Pancreas (tissue), 10 donors: Measurements from ENCODE around the gene LRRC45. TPM values are rescaled to one million over a fixed set of nuclear protein-coding genes. Genes with fewer than 3 reads are reported as not detected.
A peak's percentile ranks its signal among the peaks of the same experiment; 100 is the strongest.

Experiments used
- ATAC-seq, 4 donors: fragments of 200-7000 bp; cut with Tn5 transposase; one replicate each; pipeline versions ENCODE4 v1.8.0 to v1.9.1; 2020; ENCODE audit warnings: mild to moderate bottlenecking in 4 of 4, moderate library complexity in 4 of 4
- DNase-seq, 6 donors: peaks; one replicate each; pipeline ENCODE4 v3.0.0-alpha.2; 2020
- FAIRE-seq: peaks from 2 replicates; lab custom pipeline; 2012; peaks lifted over from hg19 to GRCh38; lab: Jason Lieb, UNC
- H3K27ac ChIP-seq, 4 donors: fragments of 200-600 bp; sonication (generic); 1 replicate in 3 of 4; 2 replicates in 1 of 4; pipeline versions ENCODE4 v1.5.0 to v1.8.0; 2020
- H3K27me3 ChIP-seq, 4 donors: fragments of 200-600 bp; one replicate each; pipeline ENCODE4 v1.8.0; 2021
- H3K36me3 ChIP-seq, 3 donors: fragments of 200-600 bp; sonication (generic) in 1 of 3; one replicate each; pipeline versions ENCODE4 v1.5.0 to v1.8.0; 2020 to 2021
- H3K4me1 ChIP-seq, 3 donors: fragments of 200-600 bp; one replicate each; pipeline ENCODE4 v1.8.0; 2021
- H3K4me3 ChIP-seq, 4 donors: fragments of 200-600 bp; sonication (generic) in 2 of 4; one replicate each; pipeline versions ENCODE4 v1.5.0 to v1.8.0; 2020 to 2021
- H3K9me3 ChIP-seq, 4 donors: fragments of 200-600 bp; one replicate each; pipeline ENCODE4 v1.8.0; 2021
- WGBS, 2 donors: extraction: QIAGEN DNeasy Blood & Tissue Kit; methylation state at CpG; one replicate each; pipeline ENCODE4 v1.1.7; 2013; 5-methylcytosine and 5-hydroxymethylcytosine counted together
- intact Hi-C, 3 donors: fragments of 100-400 bp; cut with DNase I; formaldehyde crosslinking; loops; one replicate each; pipeline versions ENCODE4 v1.11.1 to v1.14.2; 2022
- polyA plus RNA-seq, 2 donors: library from polyadenylated mRNA; stranded (reverse); fragments of 200-250 nt; gene quantifications; one replicate each; pipeline ENCODE4 v1.2.3, GENCODE V29; 2013
- total RNA-seq, 6 donors: library from RNA; stranded (reverse); fragmentation: NEBNext Ultra II Directional in 4 of 6; extraction: Animal tissue kit (Norgen Biotek cat#: 25700) in 4 of 6; gene quantifications; one replicate each; pipeline versions ENCODE4 v1.2.1 to v1.2.4, GENCODE V29; 2021 to 2023
- TF ChIP-seq, protein P1 (sequence below), 4 donors: fragments of 200-600 bp; sonication (generic) in 3 of 4; IDR thresholded peaks; one replicate each; pipeline versions ENCODE4 v1.5.0 to v1.8.0; 2021; ENCODE audit warnings: antibody characterized with exemption in 4 of 4
- donor health status: healthy with polysubstance abuse.
- donor health status: DM: no; HTN: no; CAD: no; lungs with moderate emphysema.
- donor health status: DM: no; HTN: no; CAD: no.
- donor health status: control.
- donor health status: control.
- donor health status: Bipolar disorder and iron deficiency.
- donor health status: DM: yes; HTN: yes; CAD: no.
- donor health status: DM: no; HTN: no; CAD: no.
- donor health status: DM: no; HTN: no; CAD: no.
- donor health status: DM: yes; HTN: yes; CAD: no.

The LRRC45 gene
- total RNA-seq = 1 to 10 TPM; 5.3 to 9.9 (median 6.2) TPM
- 10 to 100 TPM; 20.0 to 21.6 TPM for polyA plus RNA-seq

DNA sequence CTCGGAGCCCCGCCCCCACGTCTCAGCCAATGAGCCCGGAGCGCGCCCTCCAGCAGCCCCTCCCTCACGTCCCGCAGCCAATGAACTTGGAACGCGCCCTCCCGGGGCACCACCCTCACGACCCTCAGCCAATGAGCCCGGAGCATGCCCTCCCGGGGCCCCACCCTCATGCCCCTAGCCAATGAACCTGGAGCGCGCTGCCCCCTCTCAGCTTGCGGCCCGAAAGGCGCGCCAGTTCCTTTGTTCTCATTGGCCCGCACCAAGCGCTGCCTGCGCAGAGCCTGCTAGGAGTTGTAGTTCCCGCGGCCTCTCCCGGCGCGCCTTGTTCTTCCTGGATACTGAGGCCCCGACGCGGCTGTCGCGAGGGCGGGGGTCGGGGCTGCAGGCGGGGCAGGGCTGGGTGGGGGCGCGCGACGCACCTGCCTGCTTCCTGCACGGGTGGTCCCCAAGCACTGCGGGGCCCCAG lies at the start of gene LRRC45:
Gene LRRC45, plus strand, starts transcription at position 325 of the 466 bp plus-strand sequence. CDS start 339 bp downstream, outside the sequence.
- Histone ChIP-seq H3K27ac (peak within 1 kb of the TSS in 3 of 4 donors; percentile 50 to 58 (median 57)), H3K36me3 (no peaks in the 10 kb centered on the region), H3K4me1 (peaks cover 9 to 14% (median 14%) of the 10 kb centered on the region in 3 donors), H3K27me3 (no peaks in the 10 kb centered on the region), H3K9me3 (no peaks in the 10 kb centered on the region), H3K4me3 (peak within 1 kb of the TSS; percentile 92 to 96 (median 94))
- ATAC-seq = peak; percentile 89 to 95 (median 91)
- TF ChIP-seq, protein P1, sequence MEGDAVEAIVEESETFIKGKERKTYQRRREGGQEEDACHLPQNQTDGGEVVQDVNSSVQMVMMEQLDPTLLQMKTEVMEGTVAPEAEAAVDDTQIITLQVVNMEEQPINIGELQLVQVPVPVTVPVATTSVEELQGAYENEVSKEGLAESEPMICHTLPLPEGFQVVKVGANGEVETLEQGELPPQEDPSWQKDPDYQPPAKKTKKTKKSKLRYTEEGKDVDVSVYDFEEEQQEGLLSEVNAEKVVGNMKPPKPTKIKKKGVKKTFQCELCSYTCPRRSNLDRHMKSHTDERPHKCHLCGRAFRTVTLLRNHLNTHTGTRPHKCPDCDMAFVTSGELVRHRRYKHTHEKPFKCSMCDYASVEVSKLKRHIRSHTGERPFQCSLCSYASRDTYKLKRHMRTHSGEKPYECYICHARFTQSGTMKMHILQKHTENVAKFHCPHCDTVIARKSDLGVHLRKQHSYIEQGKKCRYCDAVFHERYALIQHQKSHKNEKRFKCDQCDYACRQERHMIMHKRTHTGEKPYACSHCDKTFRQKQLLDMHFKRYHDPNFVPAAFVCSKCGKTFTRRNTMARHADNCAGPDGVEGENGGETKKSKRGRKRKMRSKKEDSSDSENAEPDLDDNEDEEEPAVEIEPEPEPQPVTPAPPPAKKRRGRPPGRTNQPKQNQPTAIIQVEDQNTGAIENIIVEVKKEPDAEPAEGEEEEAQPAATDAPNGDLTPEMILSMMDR (IDR thresholded peaks at IDR 0.05) = no peak
- peak; percentile 89 for FAIRE-seq
- 0 to 1% methylated on average over 22 to 42 of the region's 42 CpGs for WGBS, 2 donors
- intact Hi-C loops = loop anchor here in 1 of 3 donors (10.0 kb wide), 1 partner anchor 132 kb away; no protein-coding TSS in a partner anchor
- DNase-seq = peak; percentile 99 to 100 (median 100)

DNA sequence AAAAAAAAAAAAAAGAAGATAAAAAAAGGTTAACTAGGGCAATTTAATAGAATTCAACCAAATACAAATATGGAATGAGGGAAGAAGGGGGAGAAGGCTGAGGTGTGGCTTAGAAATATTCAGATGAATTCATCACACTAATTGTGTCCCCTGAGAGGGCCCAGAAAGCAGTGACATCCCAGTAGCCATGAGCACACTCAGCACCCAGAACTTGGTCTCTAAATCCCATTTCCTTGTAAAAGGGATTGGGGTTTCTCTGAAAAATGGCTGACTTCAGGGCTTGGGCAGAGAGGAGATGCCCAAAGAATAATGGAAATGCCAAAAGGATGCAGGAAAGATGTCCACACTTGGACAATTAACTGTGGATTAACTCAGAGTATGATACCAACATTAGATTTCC lies 49.7 kb upstream of the LRRC45 start:
- no peaks in the 10 kb centered on the region for H3K9me3 ChIP-seq
- H3K4me1 ChIP-seq = peaks cover 0 to 5% (median under 1%) of the 10 kb centered on the region in 3 donors
- H3K27ac ChIP-seq = no peak overlapping the region
- H3K27me3 ChIP-seq = no peaks in the 10 kb centered on the region
- DNase-seq (no peak), ATAC-seq (no peak), FAIRE-seq (no peak)
- TF ChIP-seq, protein P1 (IDR thresholded peaks at IDR 0.05) = no peak
- no peak overlapping the region for H3K4me3 ChIP-seq
- H3K36me3 ChIP-seq = no peaks in the 10 kb centered on the region
- intact Hi-C loops = no loop called here

DNA sequence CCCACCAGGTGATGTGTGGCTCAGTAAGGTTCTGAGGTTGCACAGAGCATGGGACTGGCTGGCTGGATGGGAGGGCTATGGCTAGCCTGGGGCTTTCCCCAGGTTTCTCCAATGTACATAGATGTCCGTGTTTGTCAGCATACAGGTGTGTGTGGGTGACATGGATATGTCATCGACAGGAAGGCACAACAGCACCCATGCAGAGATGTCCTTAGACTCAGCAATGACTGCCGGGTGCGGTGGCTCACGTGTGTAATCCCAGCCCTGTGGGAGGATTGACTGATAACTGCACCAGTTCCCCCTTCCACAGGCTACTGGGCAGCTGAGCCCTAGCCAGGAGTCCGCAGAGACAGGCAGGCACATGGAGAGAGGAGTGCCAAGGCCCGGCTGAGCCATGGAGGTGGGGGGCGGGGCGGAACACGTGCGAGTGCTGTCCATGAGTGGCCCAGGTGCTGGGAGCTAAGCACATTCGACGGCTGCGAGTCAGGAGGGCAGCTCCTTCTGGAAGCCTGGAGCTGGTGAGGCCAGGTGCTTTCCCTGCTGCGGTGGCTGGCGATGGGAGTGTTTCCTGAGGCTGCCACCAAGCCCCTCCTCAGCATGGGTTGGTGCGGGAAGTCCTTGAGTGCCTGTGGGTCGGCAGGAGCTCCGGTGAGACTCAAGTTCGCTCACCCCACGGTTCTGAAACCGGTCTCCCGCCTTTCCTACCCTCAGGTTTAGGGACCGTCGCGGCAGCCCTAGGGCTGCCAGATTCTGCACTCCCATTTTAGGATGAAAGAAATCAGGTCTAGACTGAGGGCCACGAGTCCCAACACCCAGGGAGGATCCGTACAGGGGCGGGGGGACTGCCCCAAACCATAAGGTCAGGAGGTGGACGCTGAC lies 46.5 kb upstream of the LRRC45 start:
- 19 to 22% methylated on average over 30 of the region's 30 CpGs for WGBS, 2 donors
- ATAC-seq = peak; percentile 36 to 64 (median 46)
- Histone ChIP-seq H3K4me3 (peak overlapping the region; percentile 64 to 97 (median 84)), H3K36me3 (no peaks in the 10 kb centered on the region), H3K27me3 (no peaks in the 10 kb centered on the region), H3K9me3 (no peaks in the 10 kb centered on the region), H3K27ac (peak overlapping the region; percentile 88 to 92 (median 90)), H3K4me1 (peaks cover 0 to 7% (median 3%) of the 10 kb centered on the region in 3 donors)
- DNase-seq = peak; percentile 63 to 88 (median 79)
- TF ChIP-seq, protein P1 (IDR thresholded peaks at IDR 0.05) = no peak
- no peak for FAIRE-seq
- intact Hi-C loops = no loop called here

DNA sequence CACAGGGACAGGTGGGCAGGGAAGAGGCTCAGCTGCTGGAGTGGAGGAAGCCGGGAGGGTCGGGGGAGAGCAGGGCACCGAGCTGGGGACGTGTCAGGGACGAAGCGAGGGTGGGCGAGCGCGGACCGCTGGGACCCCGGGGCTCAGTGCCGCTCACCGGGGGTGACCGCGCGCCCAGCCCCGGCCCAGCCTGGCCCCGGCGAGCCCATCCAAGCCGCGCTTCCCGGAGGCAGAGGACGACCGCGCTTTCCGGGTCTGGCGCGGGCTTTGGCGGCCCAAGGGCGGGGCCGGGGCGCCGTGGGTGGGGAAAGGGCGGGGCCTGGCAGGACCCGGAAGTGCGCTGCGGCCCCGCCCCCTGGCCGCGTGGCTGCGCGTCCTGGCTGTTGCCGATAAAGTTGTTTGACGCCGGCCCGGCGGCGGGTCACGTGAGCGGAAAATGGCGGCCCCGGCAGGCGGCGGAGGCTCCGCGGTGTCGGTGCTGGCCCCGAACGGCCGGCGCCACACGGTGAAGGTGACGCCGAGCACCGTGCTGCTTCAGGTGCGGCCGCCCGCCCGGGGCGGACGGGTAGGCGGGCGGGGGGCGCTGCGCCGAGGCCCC lies 45.8 kb upstream of the LRRC45 start, which contains the start of gene ASPSCR1:
Gene ASPSCR1, plus strand, starts transcription at position 419 of the 598 bp plus-strand sequence. Its CDS starts 18 bp downstream, at position 437.
- H3K36me3 ChIP-seq = no peaks in the 10 kb centered on the region
- FAIRE-seq (no peak), ATAC-seq (peak; percentile 95 to 98 (median 98)), DNase-seq (peak; percentile 86 to 99 (median 94))
- H3K27ac ChIP-seq = peak within 1 kb of the TSS; percentile 88 to 92 (median 90)
- no peaks in the 10 kb centered on the region for H3K9me3 ChIP-seq
- H3K27me3 ChIP-seq = no peaks in the 10 kb centered on the region
- WGBS, 2 donors = 0 to 1% methylated on average over 32 to 76 of the region's 76 CpGs
- H3K4me3 ChIP-seq = peak within 1 kb of the TSS; percentile 64 to 97 (median 84)
- TF ChIP-seq, protein P1 (IDR thresholded peaks at IDR 0.05) = no peak
- intact Hi-C loops = no loop called here
- peaks cover 0 to 7% (median 3%) of the 10 kb centered on the region in 3 donors for H3K4me1 ChIP-seq
